GM21528 (cell line): ENCODE data around the gene RPAP3.

Source experiments
- ATAC-seq: cut with Tn5 transposase; IDR thresholded peaks from one replicate; pipeline ENCODE4 v1.9.1; 2021; ENCODE audit warnings: mild to moderate bottlenecking, moderate library complexity; ENCODE audit not compliant: unreplicated experiment, low FRiP score

RPAP3 gene, protein sequence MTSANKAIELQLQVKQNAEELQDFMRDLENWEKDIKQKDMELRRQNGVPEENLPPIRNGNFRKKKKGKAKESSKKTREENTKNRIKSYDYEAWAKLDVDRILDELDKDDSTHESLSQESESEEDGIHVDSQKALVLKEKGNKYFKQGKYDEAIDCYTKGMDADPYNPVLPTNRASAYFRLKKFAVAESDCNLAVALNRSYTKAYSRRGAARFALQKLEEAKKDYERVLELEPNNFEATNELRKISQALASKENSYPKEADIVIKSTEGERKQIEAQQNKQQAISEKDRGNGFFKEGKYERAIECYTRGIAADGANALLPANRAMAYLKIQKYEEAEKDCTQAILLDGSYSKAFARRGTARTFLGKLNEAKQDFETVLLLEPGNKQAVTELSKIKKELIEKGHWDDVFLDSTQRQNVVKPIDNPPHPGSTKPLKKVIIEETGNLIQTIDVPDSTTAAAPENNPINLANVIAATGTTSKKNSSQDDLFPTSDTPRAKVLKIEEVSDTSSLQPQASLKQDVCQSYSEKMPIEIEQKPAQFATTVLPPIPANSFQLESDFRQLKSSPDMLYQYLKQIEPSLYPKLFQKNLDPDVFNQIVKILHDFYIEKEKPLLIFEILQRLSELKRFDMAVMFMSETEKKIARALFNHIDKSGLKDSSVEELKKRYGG

DNA sequence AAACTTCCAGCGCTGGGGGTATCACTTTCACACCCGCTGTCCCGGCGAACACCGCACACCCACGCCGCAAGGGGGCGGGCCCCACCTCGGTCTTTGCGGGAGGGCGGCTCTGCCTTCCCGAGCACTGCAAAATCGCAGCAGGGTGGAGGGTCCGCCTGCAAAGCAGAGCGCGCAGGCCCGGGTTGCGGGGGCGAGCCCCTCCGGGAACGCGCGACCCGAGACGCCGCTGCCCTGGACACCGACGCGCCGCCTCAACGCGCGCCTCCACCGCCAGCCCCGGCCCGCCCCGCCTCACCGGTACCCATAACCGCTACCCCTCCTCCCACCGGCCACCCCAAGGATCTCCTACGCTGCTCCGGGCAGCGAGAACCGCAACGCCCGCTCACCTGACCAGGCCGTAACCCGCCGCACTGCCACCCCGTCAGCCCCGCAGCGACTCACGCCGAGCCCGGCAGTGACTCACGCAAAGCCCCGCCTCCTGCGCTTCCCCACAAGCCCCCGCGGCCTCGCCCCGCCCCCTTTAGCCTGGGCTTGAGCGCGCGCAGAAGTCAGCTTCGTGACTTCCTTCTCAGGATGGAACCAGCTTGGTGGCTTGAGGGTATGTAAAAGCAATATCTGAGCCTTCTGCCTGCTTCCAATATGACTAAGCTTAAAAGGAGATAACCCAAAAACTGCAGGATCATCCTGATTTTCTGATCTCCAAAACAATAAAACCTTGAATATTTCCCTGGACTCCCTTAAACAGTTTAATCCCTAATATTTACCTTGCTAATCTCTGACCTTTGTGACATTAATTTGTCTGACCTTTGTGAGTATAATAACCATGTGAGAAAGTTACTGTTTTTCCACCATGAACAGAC lies at the start of gene RPAP3:
Gene RPAP3, minus strand, starts transcription at position 465 of the 860 bp plus-strand sequence. CDS start 3,190 bp downstream, outside the sequence.
- ATAC-seq, result peak; percentile 78

DNA sequence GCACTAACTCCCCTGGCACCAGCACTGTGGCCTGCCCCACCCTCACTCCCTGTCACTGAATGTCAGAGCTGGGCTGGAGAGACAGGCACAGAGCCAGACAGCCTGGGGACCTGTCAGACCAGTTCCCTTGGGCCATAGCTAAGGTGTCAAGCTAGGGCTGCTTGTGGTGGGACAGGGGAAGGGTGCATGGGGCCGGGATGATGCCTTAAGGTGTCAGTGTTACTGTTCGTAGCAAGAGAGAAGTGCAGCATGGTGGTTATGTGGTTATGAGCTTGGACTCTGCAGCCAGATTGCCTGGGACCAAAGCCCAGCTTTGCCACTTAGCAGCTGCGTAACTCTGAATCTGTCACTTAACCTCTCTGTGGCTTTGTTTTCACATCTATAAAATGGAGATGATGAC lies 49.1 kb upstream of the RPAP3 start:
- no peak for ATAC-seq

DNA sequence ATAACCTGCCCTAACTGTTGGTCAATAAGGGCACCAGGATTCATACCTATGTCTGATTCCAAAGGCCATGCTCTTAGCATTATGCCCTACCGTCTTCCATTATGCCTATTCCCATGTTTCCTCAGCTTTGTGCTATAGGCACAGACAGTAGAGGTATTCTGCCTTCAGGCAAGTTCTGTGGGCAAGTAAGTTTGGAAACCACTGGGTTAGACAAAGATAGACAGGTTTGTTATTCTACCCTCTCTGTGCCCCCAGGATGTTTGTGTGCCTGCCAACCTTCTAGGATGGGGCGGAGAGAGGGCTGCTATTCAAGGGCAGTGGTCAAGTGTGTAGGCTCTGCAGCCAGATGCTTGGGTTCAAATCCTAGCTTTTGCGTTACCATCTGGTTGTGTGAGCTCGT lies 48.3 kb upstream of the RPAP3 start:
- no peak for ATAC-seq

DNA sequence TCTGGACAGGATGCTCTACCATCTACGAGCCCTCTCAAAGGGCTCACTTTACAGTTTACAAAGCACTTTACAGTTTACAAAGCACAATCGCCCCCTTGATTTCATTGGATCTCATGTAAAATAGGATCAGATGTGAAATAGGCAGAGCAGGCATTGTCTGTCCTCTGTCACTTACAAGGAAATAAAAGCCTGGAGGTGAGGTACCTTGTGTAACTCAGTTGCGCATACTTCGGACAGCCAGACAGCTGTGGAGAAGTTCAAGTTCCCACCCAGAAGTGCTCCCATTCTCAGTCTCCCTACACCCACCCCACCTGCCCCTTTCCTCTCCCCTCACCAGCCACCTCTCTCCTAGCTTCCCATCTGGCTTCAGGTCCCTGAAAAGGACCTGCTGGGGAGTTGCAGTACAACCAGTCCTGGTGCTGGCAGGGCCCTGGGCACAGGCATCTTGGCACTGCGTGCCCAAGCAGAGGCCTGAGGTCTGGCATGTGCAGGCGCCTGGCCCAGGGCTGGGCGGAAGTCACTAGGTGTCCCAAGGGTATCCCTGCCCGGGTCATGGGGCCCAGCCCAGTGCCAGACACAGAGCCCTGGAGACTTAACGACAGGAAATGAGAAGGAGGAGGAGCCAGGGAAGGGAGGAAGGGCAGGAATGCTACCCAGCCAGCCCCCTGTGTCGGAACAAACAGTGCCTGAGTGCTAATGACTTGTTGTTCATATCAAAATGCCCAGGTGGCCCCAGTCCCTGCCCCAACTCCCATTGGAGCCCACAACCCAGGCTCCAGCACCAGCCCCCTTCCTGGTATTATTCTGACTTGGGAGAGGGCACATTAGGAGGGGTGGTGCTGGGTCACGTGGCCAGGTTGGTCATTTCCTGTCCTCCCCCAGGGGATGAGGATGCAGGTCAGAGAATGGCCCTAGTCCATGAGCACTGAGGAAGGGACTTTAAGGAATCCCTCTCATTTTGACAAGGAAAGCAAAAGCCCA lies 47.5 kb upstream of the RPAP3 start:
- ATAC-seq, result no peak

DNA sequence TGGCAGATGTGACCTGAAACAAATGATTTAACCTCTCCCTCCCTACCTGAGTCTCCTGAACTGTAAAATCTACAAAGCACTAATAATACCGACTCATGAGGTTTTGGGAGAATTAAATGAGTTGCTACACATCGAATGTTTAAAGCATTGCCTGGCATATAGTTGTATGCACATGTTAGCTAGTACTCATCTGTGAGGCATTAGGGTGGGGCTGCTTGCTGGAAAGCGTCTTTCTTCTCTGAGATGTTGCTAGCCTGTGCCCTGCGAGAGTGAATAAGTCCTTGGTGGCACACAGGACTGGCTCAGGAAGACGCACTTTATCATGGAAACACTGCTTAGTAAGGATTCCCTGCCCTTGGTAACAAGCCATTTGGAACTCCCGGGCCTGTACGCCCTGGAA lies 46.7 kb upstream of the RPAP3 start:
- ATAC-seq, result no peak

DNA sequence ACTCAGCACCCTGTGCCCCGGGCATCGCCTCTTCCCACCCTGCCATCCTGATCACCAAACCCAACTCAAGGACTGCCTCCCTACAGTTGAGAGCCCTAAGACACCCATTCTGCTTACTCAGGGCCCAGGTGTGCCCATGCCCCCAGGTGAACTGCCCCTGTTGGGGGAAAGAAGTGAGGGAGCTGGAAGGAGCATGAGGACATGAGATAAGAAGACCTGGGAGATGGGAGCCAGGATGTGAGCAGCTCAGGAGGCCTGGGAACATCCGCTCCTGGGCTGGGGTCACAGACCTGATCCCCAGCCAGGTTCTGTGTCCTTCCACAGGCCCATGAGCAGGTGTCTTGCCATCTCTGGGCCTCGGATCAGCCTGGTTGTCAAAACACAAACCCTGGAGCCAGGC lies 46.3 kb upstream of the RPAP3 start:
- no peak for ATAC-seq

DNA sequence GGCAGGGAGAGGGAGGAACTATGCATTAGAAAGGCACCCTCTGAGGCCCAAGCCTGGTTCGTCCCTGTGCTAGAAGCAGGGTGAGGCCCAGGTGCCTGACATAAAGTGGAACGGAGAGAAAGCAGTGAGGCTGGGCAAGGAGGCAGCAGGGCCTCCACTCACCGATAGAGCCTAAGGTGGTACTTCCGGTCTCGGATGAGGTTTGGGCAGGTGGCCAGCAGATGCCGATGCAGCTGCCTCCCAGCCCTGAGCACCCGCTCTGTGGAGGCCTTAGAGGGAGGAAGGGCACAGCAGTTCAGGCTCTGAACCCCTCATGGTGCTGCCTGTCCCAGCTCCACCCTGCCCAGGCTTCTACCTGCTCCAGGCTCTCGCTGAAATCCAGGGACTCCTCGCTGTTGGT lies 45.7 kb upstream of the RPAP3 start:
- ATAC-seq, result no peak

DNA sequence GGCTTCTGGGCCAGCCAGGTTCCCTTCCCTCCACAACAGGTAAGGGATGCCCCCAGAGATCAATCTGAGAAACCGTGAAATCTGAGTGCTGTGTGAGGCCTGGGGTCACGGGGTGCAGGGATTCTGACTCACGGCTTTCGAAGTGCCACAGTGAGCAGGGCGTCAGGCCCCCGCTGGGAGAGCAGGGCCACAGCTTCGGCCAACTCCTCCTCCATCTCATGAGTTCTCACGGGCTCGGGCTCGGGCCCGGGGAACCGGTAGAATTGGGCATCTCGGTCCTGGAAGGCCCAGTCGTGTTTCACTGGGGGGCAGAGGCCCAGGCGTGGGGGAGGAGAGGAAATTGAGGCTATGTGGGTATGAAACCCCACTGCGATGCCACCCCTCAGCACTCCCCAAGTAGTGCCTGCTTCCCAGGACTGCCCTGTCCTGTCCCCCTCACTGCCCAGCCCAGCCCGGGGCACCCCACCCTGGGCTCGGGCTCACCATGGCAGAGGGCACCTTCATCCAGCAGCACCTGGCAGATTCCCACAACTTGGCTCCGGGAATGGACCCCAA lies 45.2 kb upstream of the RPAP3 start:
- ATAC-seq, result no peak

DNA sequence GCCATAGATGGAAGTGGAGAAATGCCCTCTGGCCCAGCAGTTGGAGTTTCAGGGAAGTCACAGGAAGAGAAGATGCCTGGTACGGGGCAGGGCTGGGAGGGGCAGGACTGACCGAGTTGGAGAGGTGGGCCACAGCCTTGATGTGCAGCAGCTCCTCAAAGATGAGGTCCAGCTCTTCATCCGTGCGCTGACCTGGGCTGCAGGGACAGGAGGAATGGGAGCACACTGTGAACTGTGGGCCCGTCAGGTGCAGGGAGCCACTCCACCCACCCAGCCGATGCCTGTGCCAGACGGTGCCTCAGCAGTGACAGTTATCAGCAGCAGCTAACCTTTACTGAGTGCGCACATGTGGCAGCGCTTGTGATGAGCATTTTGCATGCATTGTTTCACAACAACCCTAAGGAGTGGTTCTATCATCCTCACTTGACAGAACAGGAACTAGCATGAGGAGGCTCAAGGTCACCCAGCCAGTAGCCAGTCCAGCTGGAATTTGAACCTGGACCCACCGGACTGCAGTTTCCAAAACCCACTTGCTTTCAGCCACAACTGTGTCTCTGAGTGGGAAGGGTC lies 44.5 kb upstream of the RPAP3 start:
- no peak for ATAC-seq

DNA sequence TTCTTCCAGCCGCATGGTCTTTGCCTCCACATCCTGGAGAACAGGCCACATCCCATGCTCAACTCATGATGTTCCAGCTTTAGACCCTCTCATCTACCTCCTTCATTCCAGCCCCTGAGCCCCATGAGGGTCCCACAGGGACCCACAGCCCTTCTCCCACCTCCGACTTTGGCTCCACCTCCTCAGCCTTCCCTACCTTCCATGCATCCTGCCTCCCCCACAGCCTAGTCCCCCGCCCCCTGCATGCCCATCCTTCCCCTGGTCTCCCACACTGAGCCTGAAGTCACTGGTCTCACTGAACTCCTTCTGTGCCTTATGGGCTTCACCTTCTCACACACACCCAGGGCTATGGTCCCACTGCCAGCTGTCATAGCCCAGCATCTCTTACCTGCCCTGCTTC lies 43.1 kb upstream of the RPAP3 start:
- ATAC-seq, result no peak

DNA sequence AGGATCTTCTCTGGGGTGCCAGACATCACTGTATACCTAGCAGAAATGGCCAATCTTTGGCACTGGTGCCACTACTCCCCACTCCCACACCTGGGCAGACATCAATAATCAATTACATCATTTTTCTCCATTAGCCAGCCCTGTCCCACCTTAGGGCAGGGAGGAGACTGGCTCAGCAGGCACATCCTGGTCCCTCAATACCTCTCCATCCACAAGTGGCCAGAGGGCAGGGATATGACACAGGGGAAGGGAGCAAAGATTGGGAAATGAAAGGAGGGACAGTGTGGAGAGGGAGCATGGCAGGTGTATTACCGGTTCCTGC lies 42.6 kb upstream of the RPAP3 start:
- ATAC-seq, result no peak

DNA sequence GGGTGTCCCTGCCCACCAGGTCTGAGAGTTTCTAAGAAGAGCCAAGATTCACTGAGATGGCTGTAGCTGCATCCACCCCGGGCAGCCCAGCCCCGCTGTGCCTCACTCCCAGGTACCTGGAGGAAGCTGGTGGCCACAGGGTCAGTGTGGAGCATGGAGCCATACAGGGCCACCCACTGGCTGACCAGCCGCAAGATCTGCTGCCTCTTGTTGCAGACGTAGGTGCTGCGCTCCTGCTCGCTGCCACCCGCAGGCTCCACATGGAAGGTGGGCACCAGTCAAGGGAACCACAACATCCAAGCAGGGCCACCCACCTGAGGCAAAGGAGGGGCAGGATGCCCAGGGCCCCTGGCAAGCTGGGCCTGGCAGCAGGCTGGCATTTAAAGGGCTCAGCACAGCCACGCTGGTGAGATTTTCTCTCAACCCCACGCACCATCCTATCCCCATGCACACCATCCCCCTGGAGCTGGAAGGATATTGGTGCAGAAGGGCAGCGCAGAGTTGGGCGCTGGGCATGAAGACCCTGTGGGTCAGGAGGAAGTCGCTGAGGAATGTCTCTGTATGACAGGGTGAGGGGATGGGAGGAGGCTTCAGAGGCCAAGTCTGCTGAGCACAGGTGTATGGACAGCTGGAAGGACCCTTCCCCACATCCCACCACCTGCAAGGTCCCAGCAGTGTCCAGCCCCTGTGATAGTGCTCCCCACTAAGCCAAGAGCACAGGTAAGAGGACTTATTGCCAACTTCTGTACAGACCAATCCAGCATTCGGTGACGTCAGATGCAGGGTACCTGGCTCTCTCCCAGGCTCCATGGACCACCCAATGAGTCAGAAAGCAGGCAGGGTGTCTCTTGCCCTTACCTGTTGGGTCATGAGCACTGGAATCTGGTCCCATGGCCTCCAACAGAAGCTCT lies 42.0 kb upstream of the RPAP3 start:
- ATAC-seq, result no peak

DNA sequence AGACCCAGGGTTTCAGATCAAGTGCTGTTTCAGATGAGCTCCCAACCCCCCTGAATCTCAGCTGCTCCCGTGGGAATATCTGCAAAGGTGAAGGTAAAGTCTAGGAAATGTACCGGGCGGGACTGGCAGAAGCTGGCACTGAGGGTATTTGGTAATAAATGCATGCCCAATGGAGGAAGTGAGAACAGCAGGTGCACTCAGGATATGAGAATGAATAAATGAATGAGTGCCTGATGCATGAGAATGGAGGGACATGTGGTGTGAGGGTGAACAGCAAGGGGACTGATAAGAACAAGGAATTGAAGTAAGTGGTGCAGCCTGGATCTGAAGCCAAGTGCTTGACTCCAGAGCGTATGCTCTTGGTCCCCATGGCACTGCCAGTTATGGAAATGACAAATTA lies 41.3 kb upstream of the RPAP3 start:
- ATAC-seq, result no peak

DNA sequence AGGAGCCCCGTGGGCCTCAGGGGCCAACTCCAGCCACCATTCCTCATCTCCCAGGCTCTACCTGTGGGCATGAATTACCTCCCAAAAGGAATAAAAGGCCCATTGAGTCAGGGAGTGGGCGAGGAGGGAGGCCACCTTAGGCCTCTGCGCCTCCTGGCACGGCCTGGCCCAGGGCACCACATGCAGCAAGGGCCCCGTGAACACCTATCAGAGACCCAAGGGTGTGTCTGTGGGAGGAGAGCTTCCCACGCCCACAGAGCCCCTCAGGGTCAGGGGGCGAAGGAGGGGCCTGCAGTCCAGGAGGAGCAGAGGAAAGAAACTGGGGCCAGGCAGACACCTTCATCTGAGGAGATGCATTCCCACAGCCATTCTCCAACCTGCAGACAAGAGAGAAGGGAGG lies 40.7 kb upstream of the RPAP3 start:
- no peak for ATAC-seq

DNA sequence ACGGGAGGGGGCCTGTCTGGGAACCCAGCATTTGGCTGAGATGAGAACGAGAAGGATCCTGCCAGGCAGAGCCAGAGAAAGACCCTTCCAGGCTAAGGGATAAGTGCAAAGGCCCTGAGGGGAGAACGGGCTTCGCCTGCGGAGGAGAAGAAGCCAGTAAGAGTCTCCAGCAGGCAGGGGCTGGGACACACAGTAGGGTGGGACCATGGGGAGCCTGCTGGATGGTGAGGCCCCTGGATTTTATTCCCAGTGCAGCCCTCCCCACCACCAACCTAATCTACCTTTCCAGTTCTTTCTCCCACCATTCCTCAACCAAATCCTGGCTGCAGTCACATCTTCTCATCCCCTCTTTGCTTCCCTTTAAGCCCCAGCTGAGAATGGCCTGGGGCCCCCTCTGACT lies 40.2 kb upstream of the RPAP3 start:
- no peak for ATAC-seq

DNA sequence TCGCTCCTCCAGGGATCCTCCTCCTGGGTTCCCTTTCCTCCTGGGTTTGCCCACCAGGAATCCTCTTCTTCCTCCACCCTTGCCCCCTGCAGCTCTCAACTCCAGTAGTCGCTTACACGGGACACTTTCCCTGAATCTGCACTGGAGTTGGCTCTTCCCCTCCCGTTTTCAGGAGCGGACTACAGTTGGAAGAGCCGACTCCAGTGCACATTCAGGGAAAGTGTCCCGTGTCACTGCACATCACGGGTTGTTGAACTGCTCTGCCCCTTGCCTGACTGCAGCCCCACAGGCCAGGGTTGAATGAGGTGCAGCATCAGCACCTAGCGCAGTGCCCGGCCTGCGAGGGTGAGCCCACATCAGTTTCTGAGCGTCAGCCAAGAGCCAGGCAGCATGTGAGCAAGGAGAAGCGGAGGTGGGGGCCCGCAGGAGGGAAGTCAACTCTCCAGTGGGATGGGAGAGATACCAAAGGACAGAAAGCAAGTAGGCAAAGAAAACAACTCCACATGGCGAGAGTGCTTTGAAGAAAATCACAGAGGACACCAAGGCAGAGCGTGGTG lies 39.7 kb upstream of the RPAP3 start:
- ATAC-seq, result no peak

DNA sequence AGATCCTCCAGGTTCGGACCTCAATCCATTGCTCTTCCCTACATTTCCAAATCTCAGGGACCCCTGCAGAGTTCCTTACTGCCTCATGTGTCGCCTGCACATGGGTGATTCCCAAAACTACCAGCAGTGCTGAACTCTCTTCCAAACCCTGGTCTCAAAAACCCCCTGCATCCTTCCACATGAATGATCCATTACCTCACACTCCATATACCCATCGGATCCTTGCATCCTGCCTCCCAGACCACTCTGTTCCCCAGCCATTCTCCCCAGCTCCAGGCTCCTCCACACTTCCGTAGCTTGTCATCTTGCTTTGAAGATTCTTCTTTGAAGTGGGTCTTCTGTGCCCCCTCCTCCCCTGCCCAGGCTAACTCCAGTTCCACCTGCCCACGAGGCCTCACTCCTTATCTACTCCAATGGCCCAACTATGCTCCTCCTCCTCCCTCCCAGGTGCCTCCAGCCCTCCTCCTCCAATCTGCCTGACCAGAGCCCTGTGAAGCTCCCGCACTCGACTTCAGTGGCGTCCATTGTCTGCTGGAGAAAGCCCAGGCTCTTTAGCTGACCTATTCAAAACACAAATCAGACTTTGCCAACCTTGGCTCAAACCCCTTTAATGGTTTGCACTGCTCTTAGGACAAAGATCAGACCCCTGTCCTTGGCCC lies 39.1 kb upstream of the RPAP3 start:
- ATAC-seq, result no peak
